Gastroesophageal sphincter (tissue), 3 donors: ENCODE data around the gene PRR23C.

ENCODE experiments used
- POLR2A ChIP-seq, 2 donors: fragments of 450-650 bp; IDR thresholded peaks; one replicate each; pipeline ENCODE4 v1.6.1; 2017; ENCODE audit warnings: antibody characterized with exemption in 2 of 2, mild to moderate bottlenecking in 2 of 2, moderate library complexity in 1 of 2
- POLR2AphosphoS5 ChIP-seq: sonication (generic); formaldehyde crosslinking; IDR thresholded peaks from one replicate; pipeline ENCODE4 v1.6.1; 2017; ENCODE audit warnings: antibody characterized with exemption
- TF ChIP-seq, protein P1 (sequence below), 4 experiments: fragments of 200-600 bp in 2 of 4; fragments of 450-650 bp in 2 of 4; sonication (generic) in 1 of 4; IDR thresholded peaks; one replicate each; pipeline ENCODE4 v1.5.1; 2017 to 2019; ENCODE audit warnings: antibody characterized with exemption in 4 of 4, mild to moderate bottlenecking in 2 of 4, moderate library complexity in 2 of 4

DNA sequence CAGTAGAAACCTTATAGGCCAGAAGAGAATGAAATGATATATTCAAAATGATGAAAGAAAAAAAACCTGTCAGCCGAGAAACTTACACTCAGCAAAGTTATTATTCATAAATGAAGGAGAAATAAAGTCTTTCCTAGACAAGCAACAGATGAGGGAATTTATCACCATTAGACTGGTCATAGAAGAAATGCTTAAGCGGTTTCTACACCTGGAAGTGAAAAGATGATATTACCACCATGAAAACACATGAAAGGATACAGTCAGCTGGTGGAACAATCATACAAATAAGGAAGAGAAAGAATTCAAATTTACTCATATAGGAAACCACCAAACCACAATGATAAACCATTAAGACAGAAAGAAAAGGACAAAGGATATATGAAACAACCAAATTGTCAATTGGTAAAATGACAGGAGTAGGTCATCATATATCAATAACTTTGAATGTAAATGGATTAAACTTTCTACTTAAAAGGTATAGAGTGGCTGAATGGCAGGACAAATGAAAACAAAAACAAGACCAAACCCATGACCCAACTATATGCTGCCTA is 29.9 kb upstream of the PRR23C start:
- TF ChIP-seq, protein P1, sequence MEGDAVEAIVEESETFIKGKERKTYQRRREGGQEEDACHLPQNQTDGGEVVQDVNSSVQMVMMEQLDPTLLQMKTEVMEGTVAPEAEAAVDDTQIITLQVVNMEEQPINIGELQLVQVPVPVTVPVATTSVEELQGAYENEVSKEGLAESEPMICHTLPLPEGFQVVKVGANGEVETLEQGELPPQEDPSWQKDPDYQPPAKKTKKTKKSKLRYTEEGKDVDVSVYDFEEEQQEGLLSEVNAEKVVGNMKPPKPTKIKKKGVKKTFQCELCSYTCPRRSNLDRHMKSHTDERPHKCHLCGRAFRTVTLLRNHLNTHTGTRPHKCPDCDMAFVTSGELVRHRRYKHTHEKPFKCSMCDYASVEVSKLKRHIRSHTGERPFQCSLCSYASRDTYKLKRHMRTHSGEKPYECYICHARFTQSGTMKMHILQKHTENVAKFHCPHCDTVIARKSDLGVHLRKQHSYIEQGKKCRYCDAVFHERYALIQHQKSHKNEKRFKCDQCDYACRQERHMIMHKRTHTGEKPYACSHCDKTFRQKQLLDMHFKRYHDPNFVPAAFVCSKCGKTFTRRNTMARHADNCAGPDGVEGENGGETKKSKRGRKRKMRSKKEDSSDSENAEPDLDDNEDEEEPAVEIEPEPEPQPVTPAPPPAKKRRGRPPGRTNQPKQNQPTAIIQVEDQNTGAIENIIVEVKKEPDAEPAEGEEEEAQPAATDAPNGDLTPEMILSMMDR (IDR thresholded peaks at IDR 0.05), result no peak
- TF ChIP-seq POLR2A (IDR thresholded peaks at IDR 0.05), result no peak
- TF ChIP-seq POLR2AphosphoS5, result no peak
